ENCODE results near the gene CAMK2B. TPM values are rescaled to one million over a fixed set of nuclear protein-coding genes. Genes with fewer than 3 reads are reported as not detected.

The CAMK2B gene
- total RNA-seq, 1 donor from 2014 or later, result 0.23 TPM

DNA sequence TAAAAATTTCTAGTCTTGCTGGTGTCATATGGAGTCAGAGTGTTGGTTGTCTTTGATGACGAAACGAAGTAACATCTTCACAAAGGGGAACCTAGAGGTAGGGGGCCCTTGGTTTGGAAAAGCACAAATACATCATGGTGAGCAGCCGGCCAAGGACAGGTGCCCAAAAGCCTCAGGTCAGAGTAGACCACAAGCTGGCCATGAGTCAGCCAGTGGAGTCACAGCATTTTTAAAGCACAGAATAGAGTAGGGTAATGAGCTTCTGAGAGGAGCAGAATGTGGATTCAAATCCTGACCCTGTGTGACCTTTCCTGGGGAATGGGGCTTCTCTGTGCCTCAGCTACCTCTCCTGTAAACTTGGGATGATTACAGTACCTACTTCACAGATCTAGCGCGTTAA, 5.3 kb downstream of the CAMK2B start:
- DNase-seq (ENCODE audit: low spot score), result no peak
- H3K27me3 Mint-ChIP-seq (ENCODE audit: unreplicated experiment), result peaks cover 14% of the 10 kb centered on the region
- H3K27ac Mint-ChIP-seq (ENCODE audit: unreplicated experiment), result no peak overlapping the region
- H3K4me1 Mint-ChIP-seq (ENCODE audit: unreplicated experiment), result peaks cover 8% of the 10 kb centered on the region
- no peak overlapping the region for H3K4me3 Mint-ChIP-seq (ENCODE audit: unreplicated experiment)
- no peaks in the 10 kb centered on the region for H3K36me3 Mint-ChIP-seq (ENCODE audit: low read depth, unreplicated experiment)
- H3K9me3 Mint-ChIP-seq (ENCODE audit: unreplicated experiment), result no peaks in the 10 kb centered on the region
- TF ChIP-seq CTCF (IDR thresholded peaks at IDR 0.05; ENCODE audit: unreplicated experiment), result no peak

GRCh38 chr7:44318332-44318731, 7.1 kb downstream of the CAMK2B start:
- Mint-ChIP-seq H3K4me3 (ENCODE audit: unreplicated experiment) (no peak overlapping the region), H3K27me3 (ENCODE audit: unreplicated experiment) (peaks cover 3% of the 10 kb centered on the region), H3K27ac (ENCODE audit: unreplicated experiment) (no peak overlapping the region), H3K9me3 (ENCODE audit: unreplicated experiment) (no peaks in the 10 kb centered on the region), H3K4me1 (ENCODE audit: unreplicated experiment) (no peaks in the 10 kb centered on the region), H3K36me3 (ENCODE audit: low read depth, unreplicated experiment) (no peaks in the 10 kb centered on the region)
- DNase-seq (ENCODE audit: low spot score), result no peak
- no peak for TF ChIP-seq CTCF (IDR thresholded peaks at IDR 0.05; ENCODE audit: unreplicated experiment)

DNA sequence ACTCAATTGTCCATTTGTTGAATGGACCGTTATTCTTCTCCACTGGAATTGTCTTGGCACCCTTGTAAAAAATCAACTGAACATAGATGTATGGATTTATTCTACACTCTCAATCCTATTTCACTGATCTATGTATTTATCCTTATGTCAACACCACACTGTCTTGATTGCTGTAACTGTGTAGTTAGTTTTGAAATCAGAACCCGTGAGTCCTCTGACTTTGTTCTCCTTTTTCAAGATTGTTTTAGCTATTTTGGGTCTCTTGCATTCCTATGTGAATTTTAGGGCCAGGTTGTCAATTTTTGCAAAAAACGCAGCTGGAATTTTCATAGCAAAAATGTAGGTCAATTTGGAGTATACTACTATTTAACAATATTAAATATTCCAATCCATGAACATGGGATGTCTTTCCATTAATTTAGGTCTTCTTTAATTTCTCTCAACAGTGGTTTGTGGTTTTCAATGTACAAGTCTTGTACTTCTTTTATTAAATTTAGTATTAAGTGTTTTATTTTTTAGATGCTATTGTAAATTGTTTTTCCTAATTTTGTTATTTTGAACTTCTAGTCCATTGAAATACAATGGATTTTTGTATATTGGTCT, 10.0 kb downstream of the CAMK2B start:
- Mint-ChIP-seq H3K9me3 (ENCODE audit: unreplicated experiment) (no peaks in the 10 kb centered on the region), H3K36me3 (ENCODE audit: low read depth, unreplicated experiment) (no peaks in the 10 kb centered on the region), H3K4me3 (ENCODE audit: unreplicated experiment) (no peak overlapping the region), H3K27me3 (ENCODE audit: unreplicated experiment) (peaks cover 3% of the 10 kb centered on the region), H3K27ac (ENCODE audit: unreplicated experiment) (no peak overlapping the region), H3K4me1 (ENCODE audit: unreplicated experiment) (no peaks in the 10 kb centered on the region)
- DNase-seq (ENCODE audit: low spot score), result no peak
- no peak for TF ChIP-seq CTCF (IDR thresholded peaks at IDR 0.05; ENCODE audit: unreplicated experiment)

GRCh38 chr7:44313621-44314031, 11.8 kb downstream of the CAMK2B start:
- Mint-ChIP-seq H3K4me3 (ENCODE audit: unreplicated experiment) (no peak overlapping the region), H3K27me3 (ENCODE audit: unreplicated experiment) (peaks cover 3% of the 10 kb centered on the region), H3K36me3 (ENCODE audit: low read depth, unreplicated experiment) (no peaks in the 10 kb centered on the region), H3K4me1 (ENCODE audit: unreplicated experiment) (no peaks in the 10 kb centered on the region), H3K27ac (ENCODE audit: unreplicated experiment) (no peak overlapping the region), H3K9me3 (ENCODE audit: unreplicated experiment) (no peaks in the 10 kb centered on the region)
- no peak for DNase-seq (ENCODE audit: low spot score)
- TF ChIP-seq CTCF (IDR thresholded peaks at IDR 0.05; ENCODE audit: unreplicated experiment), result no peak

DNA sequence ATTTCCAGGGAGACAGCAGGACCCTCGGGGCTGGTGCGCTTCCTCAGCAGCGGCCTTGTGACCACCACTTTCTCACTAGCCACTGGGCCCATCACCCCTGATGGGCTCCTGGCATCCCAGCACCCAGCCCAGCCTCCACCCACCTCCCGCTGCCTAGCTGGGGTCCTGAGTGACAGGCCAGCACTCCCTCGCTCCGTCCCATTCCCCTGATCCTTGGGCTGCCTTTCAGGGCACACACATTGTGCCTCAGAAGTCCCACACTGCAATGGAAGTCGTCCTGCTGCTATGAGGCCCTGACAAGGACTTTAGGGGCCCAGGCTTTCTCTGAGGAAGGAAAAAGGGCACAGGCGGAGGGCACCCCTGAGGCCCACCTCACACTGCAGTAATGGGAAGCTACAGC, 12.4 kb downstream of the CAMK2B start:
- Mint-ChIP-seq H3K4me1 (ENCODE audit: unreplicated experiment) (no peaks in the 10 kb centered on the region), H3K9me3 (ENCODE audit: unreplicated experiment) (no peaks in the 10 kb centered on the region), H3K27ac (ENCODE audit: unreplicated experiment) (no peak overlapping the region), H3K36me3 (ENCODE audit: low read depth, unreplicated experiment) (no peaks in the 10 kb centered on the region), H3K4me3 (ENCODE audit: unreplicated experiment) (no peak overlapping the region), H3K27me3 (ENCODE audit: unreplicated experiment) (peaks cover 3% of the 10 kb centered on the region)
- DNase-seq (ENCODE audit: low spot score), result no peak
- TF ChIP-seq CTCF (IDR thresholded peaks at IDR 0.05; ENCODE audit: unreplicated experiment), result no peak
